Stomach (tissue), 4 donors: Measurements from ENCODE around the gene RNASEH1.

Experiments used
- CTCF ChIP-seq, 7 experiments: fragments of 450-650 bp in 4 of 7; fragments of 200-600 bp in 3 of 7; sonication (generic) in 3 of 7; IDR thresholded peaks; one replicate each; pipeline ENCODE4 v1.5.1; 2016 to 2019; ENCODE audit warnings: antibody characterized with exemption in 7 of 7, control low read depth in 2 of 7, mild to moderate bottlenecking in 1 of 7
- EP300 ChIP-seq: sonication (generic); formaldehyde crosslinking; IDR thresholded peaks from one replicate; pipeline ENCODE4 v1.6.1; 2017; ENCODE audit warnings: antibody characterized with exemption
- POLR2AphosphoS5 ChIP-seq, 3 donors: sonication (generic); formaldehyde crosslinking; IDR thresholded peaks; one replicate each; pipeline ENCODE4 v1.6.1; 2016; ENCODE audit warnings: antibody characterized with exemption in 3 of 3

GRCh38 chr2:3601561-3602271 lies 43.6 kb upstream of the RNASEH1 start:
- TF ChIP-seq EP300 (no peak), CTCF (IDR thresholded peaks at IDR 0.05) (no peak), POLR2AphosphoS5 (IDR thresholded peaks at IDR 0.05) (no peak)
